HG03196 (cell line): ENCODE measurements around the gene TEX11.
"Not testable (repeated sequence)": the region's sequence is repeated elsewhere in the genome, so short reads cannot be mapped to it uniquely, and the experiment has no call there.

Experiments used
- ATAC-seq: cut with Tn5 transposase; IDR thresholded peaks from one replicate; pipeline ENCODE4 v1.9.1; 2021; ENCODE audit not compliant: unreplicated experiment

Gene TEX11

GRCh38 chrX:70908541-70908940 lies at the start of gene TEX11:
TEX11 (minus strand) TSS chrX:70908711; CDS start chrX:70907789, 922 bp downstream.
- ATAC-seq: no peak

- ATAC-seq: no peak
These were observed 46.4 kb upstream of the TEX11 start for GRCh38 chrX:70954871-70955270.

- no peak for ATAC-seq
These were observed 15.9 kb upstream of the TEX11 start for GRCh38 chrX:70924294-70924911.

GRCh38 chrX:70922774-70923473 lies 14.4 kb upstream of the TEX11 start:
- ATAC-seq: no peak

- no peak for ATAC-seq
These were observed 13.3 kb upstream of the TEX11 start for GRCh38 chrX:70921709-70922352.

GRCh38 chrX:70916754-70917153 lies 8.2 kb upstream of the TEX11 start:
- ATAC-seq: no peak

GRCh38 chrX:70907900-70908299 lies 611 bp downstream of the TEX11 start:
- no peak for ATAC-seq

- ATAC-seq: no peak
These were observed 7.0 kb downstream of the TEX11 start for GRCh38 chrX:70901465-70901864.

GRCh38 chrX:70890441-70890840 lies 18.1 kb downstream of the TEX11 start:
- not testable (repeated sequence) for ATAC-seq

GRCh38 chrX:70878902-70879301 lies 29.6 kb downstream of the TEX11 start:
- ATAC-seq: no peak

- ATAC-seq: no peak
These were observed 56.2 kb downstream of the TEX11 start for GRCh38 chrX:70852294-70852693.

GRCh38 chrX:70844081-70844480 lies 64.4 kb downstream of the TEX11 start:
- not testable (repeated sequence) for ATAC-seq

- ATAC-seq: not testable (repeated sequence)
These were observed 64.9 kb downstream of the TEX11 start for GRCh38 chrX:70843620-70844019.

- ATAC-seq: no peak
These were observed 73.9 kb downstream of the TEX11 start for GRCh38 chrX:70834589-70834988.

- no peak for ATAC-seq
These were observed 81.8 kb downstream of the TEX11 start for GRCh38 chrX:70826715-70827114.

GRCh38 chrX:70825366-70825765 lies 83.1 kb downstream of the TEX11 start:
- no peak for ATAC-seq

GRCh38 chrX:70808942-70809940 lies 99.3 kb downstream of the TEX11 start:
- no peak for ATAC-seq

- ATAC-seq: no peak
These were observed 102.4 kb downstream of the TEX11 start for GRCh38 chrX:70806081-70806480.

- ATAC-seq: peak; percentile 45
These were observed 111.8 kb downstream of the TEX11 start for GRCh38 chrX:70796742-70797141.

GRCh38 chrX:70774223-70774622 lies 134.3 kb downstream of the TEX11 start:
- no peak for ATAC-seq

GRCh38 chrX:70769659-70770227 lies 138.8 kb downstream of the TEX11 start:
- no peak for ATAC-seq
